GM19238 (cell line): ENCODE measurements around the gene RBM7.

Experiments used
- DNase-seq: peaks from one replicate; pipeline ENCODE4 v3.0.0; 2011; ENCODE audit warnings: low spot score; ENCODE audit not compliant: insufficient read length

RBM7 gene

DNA sequence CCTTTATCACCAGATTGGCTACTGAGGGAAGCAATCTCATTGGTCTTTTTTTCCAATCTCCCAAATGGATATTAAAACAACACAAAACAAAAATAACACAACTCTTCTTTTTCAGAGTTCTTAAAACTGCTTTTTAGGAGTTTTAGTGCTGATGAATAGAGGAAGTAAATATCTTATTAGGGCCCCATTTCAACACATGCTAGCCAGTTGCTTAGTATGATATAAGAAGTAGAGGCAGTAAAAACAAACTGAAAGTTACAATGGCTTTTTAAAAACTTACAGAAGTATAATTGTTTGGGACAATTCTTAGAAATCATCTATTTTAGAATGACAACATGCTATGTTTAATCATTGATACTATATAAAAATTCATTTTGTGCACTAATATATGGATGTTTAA, 3.5 kb upstream of the RBM7 start:
- no peak for DNase-seq

DNA sequence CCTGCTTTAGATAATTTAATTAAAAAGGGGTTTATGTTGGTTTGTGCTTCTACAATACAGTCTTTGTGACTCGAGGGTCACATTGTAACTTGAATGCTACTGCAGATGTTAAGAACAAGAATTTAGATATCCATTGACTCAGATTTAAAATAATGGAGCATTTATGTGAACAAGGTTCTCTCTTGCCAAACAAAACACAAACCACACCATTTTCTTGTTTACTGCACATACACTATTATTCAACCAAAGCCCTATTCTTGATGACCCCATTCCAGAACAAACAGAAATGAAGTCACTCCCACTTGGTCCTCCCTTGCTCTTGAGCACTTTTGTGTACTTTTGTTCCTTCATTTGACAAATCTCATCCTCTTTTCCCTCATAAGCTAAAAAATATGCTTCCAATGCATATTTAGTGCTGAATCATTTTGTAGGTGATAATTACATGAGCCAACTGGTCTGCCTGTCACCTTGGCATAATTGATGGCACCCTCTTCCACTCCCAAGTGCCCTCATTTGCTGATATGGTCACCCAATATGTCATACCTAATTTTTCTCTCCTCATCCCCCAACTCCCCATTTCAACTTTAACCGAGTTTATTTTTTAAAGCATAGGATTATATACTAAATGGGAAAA, 3.0 kb upstream of the RBM7 start:
- DNase-seq, result no peak

DNA sequence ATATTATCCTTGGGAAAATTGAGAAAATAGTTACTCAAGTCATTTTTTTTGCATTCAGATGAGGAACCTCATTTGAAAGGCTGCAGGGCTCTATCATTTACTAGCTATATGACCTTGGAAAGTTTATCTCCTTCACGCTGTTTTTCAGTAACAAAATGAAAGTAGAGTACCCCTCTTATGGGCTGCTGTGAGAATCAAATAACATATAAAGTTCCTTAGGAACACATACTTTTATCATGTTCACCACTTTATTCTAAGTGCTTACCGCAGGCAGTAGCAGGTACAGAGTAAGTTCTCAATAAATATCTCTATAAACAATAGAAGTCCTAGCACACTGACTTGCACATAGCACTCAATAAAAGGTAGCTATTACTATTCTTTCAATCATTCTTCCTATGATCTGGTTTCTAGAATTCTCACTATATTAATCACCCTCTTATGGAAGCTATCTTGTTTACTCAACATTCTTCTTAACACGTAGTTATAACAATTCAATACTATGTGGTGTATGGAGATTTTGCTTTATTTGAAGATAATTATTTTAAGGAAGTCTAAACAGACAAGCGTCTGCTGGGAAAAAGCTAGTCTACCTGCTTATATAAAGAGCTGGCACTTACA, 2.1 kb upstream of the RBM7 start:
- DNase-seq, result no peak

DNA sequence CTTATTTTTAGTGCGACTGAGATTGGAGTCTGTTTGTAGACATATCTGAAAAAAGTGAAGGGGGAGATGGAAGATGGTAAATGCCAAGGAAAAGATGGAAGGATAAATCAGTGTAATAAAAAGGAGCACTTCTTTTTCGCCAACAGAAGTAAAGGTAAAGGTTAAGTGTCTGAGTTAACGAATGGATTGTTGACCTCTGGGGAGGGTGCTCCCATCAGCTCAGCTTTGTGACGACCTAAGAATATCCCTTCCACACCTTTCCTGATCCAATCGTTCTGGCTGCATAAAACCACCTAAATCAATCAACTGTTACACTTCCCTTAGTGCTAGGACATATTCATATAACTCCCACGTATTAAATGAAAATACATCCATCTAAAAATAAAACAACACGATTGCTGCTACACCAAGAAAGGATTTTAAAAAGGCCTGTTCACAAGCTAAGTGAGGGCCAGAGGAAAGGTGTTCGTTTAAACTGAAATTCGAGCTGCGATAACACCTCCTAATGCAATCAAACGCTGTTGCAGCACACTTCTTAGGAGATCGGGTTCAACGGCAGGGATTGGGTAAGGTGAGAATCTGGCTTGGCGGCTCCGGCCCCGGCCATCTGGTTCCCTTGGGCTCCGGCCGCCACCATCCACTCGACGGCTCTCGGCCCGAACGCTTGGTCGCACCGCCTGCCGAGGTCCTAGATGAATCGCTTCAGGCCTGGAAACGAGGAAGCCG, 813 bp upstream of the RBM7 start:
- DNase-seq, result no peak

DNA sequence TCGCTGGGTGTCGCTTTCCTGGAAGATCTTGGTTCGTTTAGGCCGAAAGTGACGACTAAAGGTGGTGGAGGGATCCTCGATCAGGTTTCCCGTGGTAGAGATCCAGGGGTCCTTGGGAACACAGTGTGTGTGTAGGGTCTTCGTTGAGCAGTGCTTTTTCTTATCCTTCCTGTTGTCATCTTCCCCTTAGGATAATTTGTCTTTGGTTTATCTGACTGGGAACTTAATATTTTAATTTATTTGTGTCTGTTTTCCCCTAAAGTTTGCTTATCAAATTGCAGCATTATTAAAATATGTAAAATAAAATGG, 403 bp downstream of the RBM7 start:
- no peak for DNase-seq

DNA sequence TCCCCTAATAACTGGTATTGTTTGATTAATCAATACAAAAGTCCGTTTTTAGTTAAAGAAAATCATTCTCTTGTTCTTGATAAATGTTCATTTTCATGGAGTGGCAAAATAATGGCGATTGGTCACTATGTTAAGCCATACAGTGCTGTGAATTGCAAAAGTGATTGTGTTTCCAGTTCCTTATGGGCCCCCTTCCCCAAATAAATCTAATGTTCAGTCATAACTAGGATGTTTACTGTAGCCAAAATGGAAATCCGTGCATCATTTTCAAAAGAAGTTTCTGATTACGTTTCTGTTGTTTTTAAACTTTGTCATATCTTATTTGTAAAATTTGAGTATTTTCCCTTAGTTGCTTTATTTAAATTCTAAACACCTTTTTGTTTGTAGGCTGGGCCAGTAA, 845 bp downstream of the RBM7 start:
- DNase-seq, result no peak

DNA sequence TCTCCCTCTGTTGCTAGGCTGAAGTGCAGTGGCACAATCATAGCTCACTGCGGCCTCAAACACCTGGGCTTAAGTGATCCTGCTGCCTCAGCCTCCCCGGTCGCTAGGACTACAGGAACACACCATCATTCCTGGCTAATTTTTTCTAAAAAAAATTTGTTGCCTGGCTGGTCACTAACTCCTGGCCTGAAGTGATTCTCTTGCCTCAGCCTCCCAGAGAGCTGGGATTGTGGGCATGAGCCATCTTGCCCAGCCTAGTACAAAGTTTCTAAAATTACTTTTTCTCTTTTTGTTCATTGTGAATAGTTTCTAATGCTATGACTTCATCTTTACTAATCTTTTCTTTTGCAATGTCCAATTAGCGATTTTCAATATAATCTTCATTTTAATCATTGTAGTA, 12.5 kb downstream of the RBM7 start:
- DNase-seq, result no peak

DNA sequence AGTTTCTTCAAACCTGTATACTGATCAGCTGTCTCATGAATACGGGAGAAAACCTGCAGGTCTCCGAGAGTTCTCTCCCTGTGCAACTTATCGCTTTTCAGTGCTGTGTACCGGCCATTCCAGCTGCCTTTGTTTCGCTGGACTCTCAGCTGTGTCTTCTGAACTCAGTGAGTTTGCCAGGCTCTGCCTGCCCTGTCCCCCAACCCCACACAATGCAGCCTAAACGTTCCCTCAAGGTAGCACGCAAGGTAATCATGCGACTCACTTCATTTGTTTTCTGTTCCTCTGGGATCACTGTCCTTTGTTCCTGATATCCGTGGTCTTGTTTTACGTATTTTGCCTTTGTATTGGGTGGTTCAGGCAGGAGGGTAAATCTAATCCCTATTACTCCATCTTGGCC, 13.5 kb downstream of the RBM7 start:
- no peak for DNase-seq

DNA sequence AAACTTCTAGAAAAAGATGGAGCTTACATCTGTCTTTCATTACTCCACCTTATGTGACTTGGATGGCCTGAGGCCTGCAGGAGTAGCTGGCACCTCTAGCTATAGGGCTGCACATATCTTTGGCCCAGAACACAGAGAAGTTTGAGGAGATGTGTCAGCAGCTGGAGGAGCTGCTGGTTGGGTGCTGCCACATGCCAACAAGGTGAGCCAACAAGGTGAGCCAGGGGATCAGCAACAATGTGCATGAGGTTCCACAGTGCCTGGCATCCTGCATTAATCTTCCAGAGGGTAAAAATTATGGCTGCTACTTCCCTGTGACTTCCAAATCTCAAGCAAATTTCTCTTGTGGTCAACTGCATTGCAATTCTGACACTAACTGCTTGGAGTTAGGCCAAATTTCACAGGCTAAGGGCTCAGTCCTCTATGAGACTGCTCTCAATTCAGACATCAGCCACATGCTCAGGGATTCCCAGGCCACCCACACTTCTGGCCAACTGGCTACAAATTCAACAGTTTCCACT, 16.0 kb downstream of the RBM7 start:
- no peak for DNase-seq

DNA sequence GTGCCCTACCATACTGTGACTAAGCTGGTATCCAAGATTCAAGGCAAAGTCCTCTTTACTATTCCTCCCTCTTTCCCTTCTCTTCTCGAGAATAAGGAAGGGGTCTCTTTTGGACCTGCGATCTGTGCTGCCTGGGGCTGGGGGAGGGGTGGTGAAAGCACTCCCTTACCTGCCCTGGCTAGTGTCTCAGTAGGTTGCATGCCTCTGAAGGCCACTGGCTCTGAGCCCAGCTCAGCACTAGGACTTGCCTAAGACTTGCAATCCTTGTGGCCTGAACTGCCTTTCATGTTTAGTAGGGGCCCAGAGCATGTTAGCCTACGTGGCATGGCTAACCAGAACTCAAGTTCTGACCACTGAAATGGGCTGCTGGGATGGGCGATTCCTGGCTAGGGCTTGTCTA, 25.8 kb downstream of the RBM7 start:
- no peak for DNase-seq

DNA sequence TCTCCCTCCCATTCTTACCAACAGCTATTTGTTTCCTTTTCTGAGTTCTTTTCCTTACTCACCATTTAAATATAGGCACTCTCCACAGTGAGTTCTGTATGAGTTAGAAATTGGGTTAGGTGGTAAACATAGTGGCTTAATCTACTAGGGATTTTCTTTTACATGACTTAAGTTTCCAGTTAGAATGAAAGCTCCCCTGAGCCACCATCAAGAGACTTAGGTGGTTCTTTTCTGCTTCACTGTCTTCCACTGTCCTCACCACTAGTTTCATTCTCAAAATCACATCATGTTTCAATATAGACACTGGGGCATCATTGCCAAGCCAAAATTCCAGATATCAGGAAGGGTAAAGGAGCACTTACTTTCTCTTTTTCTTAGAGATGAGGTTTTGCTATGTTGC, 29.8 kb downstream of the RBM7 start:
- no peak for DNase-seq

DNA sequence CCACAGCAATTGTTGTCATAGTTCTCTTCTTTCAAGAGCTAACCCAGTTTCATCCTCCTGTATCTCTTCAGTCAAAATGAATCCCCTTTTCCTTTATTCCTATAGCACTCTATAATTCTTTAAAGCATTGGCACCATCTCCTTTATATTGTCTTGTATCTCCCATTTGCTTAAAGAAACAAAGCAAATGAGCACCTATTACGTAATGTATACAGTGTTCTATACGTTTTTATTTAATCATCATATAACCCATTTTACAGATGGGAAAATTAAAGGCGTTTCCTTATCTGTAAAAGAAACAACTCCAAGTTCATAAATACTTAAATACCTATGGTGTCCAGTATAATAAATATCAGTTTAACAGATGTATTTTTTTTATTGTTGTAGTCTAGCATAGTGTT, 32.4 kb downstream of the RBM7 start:
- DNase-seq, result no peak

DNA sequence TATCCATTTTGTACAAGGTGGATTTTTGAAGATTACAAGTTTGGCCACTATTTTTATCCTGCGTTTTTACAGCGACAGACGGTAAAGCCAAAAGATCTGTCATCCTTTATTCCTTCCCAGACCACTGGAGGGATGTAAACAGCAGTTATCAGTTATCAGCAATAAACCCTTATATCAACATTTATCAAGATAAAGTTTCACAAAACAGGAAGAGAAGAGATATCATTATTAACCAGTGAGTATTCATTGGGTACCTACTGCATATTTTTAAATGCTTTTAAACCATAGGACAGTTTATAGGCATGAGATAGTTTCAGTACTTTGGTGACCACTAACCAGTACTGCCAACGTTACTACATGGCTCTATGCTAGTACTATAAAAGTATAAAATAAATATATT, 32.9 kb downstream of the RBM7 start:
- DNase-seq, result no peak

DNA sequence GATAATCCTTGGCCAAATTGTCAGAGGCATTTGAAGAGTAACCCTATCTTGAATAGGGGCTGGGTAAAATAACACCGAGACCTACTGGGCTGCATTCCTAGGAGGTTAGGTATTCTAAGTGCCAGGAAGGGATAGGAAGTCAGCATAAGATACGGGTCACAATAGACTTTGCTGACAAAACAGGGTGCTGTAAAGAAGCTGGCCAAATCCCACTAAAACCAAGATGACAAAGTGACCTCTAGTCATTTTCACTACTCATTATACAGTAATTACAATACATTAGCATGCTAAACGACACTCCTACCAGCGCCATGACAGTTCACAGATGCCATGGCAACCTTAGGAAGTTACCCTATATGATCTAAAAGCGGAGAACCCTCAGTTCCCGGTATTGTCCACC, 37.8 kb downstream of the RBM7 start:
- no peak for DNase-seq

DNA sequence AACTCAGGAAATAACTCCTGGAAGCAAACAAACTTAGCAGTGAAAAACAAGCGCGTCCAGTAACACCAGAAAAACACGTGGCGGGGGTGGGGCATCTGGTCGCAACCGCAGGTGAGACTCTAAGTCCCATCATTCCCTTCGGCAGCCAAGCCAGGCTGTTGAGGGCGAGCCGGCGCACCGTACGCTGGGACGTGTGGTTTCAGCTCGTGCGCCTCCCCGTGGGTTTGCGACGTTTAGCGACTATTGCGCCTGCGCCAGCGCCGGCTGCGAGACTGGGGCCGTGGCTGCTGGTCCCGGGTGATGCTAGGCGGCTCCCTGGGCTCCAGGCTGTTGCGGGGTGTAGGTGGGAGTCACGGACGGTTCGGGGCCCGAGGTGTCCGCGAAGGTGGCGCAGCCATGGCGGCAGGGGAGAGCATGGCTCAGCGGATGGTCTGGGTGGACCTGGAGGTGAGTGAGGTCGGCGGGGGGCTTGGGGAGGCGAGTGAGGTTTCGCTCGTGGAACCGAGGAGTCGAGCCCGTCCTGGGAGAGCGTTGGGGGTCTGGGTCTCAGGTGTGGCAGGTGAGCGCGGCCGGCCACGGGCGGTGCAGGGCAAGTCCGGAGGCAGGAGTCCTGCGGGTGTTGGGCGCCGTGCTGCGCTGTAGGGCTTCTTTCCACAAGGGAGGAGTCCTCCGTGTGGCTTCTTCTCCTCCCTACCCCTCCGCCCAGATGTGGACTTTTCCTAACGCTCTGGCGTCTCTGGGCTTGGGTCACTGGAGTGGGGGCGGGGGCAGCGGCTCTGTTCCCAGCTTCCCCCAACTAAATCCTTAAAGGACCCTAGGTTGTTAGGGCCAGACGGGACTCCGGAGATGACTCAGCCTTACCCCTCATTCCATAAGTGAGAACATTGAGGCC, 39.0 kb downstream of the RBM7 start, which contains the start of gene REXO2:
Gene REXO2 (plus strand): TSS at position 239 of the 892 bp plus-strand sequence. CDS start 62 bp downstream, at position 301.
- peak; percentile 81 for DNase-seq

DNA sequence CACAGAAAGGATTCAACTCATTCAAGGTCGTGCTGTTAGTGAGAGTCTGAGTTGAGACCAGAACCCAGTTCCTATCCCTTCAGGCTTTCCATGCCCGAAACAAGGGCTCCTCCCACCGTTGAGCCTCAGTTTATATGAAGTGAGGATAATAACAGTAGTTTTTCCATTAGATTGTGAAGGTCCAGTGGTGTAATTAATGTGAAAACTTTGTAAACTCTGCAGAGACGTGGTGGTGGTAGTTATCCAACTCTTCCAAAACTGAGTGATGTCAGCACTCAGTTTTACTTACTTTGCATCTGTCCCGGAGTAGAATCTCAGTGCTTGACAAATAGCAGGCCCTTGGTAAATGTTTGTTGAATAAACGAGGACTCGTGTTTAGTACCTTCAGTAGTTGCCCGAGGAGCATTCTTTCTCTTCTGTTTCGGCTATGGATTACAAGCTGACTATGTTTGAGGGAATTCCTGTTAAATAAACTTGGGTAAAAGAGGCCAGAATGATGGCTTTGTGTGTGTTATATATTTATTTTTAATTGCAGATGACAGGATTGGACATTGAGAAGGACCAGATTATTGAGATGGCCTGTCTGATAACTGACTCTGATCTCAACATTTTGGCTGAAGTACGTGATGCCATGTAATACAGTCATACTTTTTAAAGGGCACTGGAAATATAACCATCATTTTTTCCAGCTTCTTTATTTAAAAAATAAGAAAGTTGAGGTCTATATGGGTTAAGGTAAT, 39.8 kb downstream of the RBM7 start:
- no peak for DNase-seq

DNA sequence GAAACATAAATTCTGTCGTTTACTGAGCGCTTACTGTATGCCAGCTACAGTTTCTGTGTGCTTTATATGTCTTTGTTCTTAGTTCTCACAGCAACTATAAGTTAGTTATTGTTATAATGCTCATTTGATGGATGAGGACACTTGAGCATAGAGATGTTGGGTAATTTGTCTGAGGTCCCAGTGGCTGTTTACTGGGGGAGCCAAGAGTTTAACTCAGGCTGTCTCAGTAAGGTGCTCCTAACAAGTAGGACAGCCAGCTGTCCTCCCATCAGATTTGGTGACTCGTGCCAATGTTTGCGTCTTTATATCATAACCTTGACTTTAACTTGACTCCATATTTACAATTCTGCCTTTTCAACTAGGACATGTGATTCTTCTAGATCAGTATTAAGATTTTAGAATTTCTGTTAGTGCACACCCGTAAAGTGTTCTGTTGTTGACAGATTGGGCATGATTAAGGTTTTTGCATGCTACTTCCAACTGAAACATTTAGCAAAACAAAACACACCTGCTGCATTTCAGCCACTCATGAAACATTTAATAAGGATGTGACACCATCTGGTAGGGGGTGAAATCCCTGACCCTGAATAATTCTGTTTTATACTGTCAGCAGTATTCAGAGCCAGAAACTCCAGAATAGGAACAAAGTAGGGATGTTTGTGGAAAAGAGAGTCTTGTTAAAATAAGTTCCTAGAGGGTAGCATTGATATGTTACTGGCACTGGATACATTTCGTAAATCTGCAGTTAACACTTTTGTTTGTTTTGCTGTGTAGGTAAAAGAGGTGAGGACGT, 40.7 kb downstream of the RBM7 start:
- DNase-seq, result no peak

DNA sequence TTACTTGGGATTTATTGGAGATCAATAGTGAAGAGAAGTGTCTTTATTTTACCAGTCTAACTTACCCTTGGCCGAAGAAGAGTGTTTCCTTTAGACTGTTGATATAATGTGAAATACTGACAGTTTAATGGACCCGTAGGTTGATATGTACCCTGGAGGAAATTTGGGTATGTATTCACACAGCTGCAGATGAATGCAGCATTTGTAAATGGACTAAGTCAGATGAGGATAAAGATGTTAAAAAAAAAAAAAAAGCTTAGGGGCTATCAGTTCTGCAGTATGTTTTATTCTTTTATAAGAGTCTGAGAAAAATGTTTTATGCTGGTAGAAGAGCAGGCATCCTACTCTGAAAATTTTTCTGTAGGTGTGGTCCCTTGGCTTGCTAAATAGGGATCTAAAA, 41.5 kb downstream of the RBM7 start:
- DNase-seq, result no peak

DNA sequence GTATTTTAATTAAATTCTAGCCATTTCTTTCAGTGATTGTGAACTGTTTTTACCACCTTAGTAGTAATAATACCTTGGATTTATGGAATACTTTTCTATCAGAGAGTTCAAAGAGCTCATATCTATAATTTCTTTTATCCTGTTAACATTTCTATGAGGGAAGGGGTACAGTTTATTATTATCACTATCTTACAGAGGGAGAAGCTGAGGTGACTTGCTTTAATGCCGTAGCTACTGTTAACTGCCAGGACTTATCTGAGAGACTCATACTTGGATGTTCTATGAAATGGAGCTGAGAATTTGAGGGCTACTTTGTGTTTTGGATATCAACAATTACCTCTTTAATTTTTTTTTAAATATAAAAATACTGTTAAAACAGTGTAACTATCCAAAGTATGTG, 42.1 kb downstream of the RBM7 start:
- DNase-seq, result no peak

DNA sequence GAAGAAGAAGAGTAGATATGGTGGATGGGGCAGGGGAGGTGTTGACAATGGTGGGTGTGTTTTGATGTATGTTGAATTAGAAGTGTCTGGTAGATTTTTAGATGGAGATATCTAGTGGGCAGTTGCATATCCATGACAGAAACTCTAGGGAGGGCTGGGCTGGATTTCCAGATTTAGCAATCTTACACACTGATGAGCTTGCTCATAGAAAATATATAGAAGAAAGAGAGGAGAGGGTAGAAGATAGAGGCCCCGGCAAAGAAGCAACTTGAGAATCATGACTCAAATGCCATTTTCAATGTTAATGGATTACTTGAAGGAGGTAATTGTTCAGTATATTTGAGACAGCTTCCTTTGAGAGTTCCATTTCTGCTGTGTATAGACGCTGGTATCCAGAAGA, 47.0 kb downstream of the RBM7 start:
- no peak for DNase-seq
